Measurements from ENCODE around the gene UBE2F.
"Not testable (repeated sequence)": the region's sequence is repeated elsewhere in the genome, so short reads cannot be mapped to it uniquely, and the experiment has no call there.

The UBE2F gene

DNA sequence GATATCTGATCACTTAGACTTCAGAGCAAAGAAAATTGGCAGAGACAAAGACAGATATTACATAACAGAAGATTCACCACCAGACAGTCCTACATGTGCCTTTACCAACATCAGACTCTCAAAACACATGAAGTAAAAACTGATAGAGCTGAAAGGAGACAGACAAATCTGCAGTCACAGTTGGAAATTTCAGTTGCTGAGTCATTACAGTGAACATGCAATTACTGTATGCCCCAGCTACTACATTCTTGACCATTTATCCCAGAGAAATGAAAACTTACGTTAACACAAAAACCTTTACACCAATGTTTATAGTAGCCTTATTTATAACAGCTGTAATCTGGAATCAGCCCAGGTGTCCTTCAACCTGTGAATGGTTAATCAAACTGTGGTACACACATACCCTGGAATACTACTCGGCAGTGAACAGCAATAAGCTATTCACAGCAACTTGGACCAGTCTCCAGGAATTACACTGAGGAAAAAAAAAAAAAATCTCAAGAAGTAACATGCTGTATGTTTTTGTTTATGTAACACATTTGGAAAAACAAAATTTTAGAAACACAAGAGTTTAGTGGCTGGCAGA, 86.5 kb downstream of the UBE2F start:
- DNase-seq (ENCODE audit: low read depth) = no peak

GRCh38 chr2:238055841-238056240, 89.0 kb downstream of the UBE2F start:
- no peak for DNase-seq (ENCODE audit: low read depth)

DNA sequence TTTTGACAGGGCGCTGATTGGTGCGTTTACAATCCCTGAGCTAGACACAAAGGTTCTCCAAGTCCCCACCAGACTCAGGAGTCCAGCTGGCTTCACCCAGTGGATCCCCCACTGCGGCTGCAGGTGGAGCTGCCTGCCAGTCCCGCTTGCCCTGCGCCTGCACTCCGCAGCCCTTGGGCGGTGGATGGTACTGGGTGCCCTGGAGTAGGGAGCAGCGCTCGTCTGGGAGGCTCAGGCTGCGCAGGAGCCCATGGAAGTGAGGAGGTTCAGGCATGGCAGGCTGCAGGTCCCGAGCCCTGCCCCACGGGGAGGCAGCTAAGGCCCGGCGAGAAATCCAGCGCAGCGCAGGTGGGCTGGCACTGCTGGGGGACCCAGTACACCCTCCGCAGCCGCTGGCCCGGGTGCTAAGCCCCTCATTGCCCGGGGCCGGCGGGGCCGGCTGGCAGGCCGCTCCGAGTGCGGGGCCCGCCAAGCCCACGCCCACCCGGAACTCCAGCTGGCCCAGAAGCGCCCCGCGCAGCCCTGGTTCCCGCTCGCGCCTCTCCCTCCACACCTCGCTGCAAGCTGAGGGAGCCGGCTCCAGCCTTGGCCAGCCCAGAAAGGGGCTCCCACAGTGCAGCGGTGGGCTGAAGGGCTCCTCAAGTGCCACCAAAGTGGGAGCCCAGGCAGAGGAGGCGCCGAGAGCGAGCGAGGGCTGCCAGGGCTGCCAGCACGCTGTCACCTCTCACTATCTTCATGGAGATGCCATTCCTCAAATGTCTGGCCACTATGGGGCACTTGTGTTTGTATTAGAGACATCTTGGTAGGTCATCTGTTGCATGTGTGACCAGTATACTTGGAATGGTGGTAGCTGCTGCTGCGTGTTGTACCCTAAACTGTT, 91.1 kb downstream of the UBE2F start:
- DNase-seq (ENCODE audit: low read depth) = not testable (repeated sequence)

GRCh38 chr2:238059505-238059904, 92.7 kb downstream of the UBE2F start:
- no peak for DNase-seq (ENCODE audit: low read depth)

GRCh38 chr2:238060096-238060541, 93.3 kb downstream of the UBE2F start:
- DNase-seq (ENCODE audit: low read depth) = no peak

- DNase-seq (ENCODE audit: low read depth) = peak; percentile 96
Measured at GRCh38 chr2:238060542-238061314, 93.9 kb downstream of the UBE2F start, which contains the start of gene SCLY. Gene SCLY, plus strand, starts transcription at chr2:238061001. Its CDS starts 54 bp downstream, at chr2:238061055.

DNA sequence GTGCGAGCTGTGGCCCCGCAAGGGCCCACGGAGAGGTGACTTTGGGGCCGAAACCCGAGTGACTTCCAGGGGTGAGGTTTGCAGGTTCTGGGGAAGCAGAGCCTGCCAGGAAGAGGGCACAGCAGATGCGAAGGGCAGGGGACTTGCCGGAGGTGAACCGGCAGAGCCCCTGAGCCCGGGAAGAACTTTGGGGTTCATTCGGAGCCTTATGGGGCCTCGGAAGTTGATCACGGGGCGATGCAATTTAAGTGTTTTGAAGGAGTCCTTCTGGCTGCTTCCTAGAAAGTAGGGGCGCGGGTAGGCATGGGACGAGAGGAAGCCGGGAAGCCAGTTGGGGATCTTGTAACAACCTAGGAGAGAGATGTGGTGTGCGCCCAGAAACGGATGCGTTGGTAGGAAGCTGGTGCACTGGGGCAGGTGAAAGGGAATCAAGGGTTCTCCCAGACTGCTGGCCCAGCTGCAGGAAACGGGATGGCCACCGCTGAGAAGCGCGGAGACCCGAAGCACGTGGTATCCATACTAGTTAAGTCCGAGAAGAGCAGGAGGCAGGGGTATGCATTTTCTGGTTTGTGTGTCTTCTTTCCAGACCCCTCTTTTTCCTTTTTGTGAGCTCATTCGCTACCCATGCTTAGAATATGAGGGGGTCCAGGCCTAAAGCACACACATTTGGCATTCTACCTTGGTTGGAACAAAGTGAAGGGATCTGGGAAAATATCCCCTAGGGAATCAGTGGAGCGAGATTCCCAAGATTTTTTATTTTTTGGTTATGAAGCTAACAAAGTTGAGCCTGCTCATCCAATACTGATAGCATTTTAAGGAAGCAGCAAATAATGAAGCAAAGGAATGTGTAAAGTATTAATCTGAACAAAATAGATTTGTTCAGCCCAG, 94.7 kb downstream of the UBE2F start:
- DNase-seq (ENCODE audit: low read depth) = no peak

DNA sequence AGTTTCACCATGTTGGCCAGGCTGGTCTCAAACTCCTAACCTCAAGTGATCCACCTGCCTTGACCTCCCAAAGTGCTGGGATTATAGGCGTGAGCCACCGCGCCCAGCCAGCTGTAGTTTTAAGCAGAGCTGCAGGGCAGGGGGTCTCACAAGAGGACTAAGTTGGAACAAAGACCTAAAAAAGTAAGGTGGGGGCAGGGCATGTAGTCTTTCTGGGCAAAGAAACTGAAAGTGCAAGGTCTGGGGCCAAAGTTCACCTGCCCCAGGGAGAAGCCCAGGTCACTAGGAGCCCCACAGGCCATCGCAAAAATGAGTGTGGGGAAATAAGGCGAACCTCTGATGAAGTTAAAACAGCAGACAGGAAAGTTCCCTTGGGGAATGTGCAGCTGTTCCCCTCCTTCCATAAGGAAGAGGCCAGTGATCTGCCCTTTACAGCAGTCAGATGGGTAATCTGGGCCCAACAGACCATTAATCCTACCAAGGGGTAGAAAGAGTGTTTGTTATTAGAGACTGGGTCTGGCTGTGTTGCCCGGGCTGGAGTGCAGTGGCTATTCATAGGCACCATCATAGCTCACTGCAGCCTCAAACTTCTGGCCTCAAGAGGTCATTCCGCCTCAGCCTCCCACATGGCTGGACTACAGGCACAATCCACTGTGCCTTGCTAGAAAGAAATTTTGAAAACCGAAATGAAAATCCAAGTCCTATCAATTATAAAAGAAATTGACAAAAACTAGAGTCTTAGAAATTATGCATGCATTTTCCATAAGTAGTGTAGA, 96.8 kb downstream of the UBE2F start:
- DNase-seq (ENCODE audit: low read depth) = no peak

DNA sequence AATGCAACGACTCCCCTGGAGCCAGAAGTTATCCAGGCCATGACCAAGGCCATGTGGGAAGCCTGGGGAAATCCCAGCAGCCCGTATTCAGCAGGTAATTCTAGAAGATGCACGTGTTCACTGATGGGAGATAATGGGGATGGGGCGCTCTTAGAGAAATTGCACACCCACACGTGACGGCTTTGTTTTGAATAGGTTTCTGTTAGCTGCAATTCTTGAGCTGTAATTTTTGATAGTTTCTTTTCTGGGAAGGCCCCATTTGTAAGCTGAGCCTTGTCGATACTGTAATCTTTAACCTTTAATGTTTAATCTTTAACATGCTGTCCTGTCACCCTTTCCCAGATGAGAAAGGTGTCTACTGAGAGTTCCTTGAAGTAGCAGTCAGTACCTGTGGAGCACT, 97.6 kb downstream of the UBE2F start:
- DNase-seq (ENCODE audit: low read depth) = no peak

- no peak for DNase-seq (ENCODE audit: low read depth)
Measured at GRCh38 chr2:238065071-238065846, 98.4 kb downstream of the UBE2F start.

DNA sequence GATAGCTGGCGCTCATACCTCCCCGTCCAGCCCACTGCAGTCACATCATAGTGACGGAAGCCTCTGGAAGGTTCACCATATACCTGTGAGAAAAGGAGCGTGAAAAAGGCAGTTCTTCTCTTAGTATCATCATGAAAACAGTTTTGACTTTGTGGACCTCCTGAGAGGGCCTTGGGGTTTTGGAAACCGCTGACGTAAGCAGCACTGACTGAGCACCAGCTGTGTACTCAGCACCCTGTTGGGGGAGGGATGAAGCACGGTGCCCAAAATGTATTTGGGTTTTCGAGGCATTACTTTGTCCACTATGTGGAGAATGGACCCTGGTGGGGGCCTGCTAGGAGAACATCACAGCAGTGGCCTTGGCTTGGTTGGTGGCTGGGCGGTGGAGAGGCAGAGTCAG, 99.4 kb downstream of the UBE2F start:
- DNase-seq (ENCODE audit: low read depth) = no peak

DNA sequence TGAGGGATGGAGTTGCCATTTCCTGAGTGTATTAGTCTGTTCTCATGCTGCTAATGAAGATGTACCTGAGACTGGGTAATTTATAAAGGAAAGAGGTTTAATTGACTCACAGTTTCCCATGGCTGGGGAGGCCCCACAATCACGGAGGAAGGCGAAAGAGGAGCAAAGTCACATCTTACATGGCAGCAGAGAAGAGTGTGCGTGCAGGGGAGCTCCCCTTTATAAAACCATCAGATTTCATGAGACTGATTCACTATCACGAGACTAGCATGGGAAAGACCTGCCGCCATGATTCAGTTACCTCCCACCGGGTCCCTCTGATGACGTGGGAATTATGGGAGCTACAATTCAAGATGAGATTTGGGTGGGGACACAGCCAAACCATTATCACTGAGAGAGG, 99.9 kb downstream of the UBE2F start:
- not testable (repeated sequence) for DNase-seq (ENCODE audit: low read depth)

DNA sequence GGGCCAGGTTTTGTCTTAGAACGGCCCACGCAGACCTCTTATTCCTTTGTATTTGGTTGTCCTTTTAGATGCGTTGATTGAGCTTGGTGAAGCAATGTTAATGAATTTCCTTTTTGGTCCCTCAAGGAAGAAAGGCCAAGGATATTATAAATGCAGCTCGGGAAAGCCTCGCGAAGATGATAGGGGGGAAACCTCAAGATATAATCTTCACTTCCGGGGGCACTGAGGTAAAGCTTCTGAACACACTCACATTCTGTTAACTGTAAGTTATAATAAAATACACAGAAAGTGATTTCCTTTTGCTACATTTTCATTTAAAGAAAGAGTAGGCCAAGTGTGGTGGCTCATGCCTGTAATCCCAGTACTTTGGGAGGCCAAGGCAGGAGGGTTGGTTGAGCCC, 101.1 kb downstream of the UBE2F start:
- DNase-seq (ENCODE audit: low read depth) = no peak

- no peak for DNase-seq (ENCODE audit: low read depth)
Measured at GRCh38 chr2:238069021-238069709, 102.4 kb downstream of the UBE2F start.

DNA sequence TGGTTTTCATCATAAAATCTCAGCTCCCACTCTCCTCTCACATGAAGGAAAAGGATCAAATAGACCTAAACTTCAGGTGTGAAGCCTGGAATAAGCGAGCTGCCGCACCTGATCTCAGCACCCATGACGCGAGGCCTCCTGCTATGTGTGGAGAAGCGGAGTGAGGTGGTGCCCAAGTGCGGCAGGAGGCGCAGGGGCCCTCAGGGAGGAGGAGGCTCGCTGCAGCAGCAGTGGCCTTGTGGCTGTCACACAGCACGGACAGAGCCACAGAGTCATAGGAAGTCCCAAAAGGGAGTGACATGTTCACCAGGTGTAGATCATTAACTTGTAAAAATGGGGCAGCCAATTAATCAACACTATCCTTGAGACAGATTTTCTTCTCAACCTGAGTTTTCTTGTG, 103.1 kb downstream of the UBE2F start:
- no peak for DNase-seq (ENCODE audit: low read depth)

- DNase-seq (ENCODE audit: low read depth) = no peak
Measured at GRCh38 chr2:238075397-238075796, 108.6 kb downstream of the UBE2F start.

DNA sequence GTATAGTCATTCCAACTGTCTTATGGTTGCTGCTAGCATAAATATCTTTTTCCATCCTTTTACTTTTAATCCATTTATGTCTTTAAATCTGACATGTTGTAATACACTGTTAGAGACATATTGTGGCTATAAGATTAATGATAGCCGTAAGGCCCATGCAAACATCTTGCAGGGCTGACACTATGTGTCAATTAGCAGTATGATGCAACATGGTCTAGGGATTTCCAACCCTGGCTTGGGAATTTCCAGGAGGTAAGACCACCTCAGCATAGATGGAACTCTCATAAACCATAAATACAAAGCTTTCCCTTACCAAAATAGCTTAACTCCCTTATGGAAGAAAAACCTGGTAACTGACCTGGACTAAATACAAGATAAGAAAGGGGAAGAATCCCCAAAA, 110.5 kb downstream of the UBE2F start:
- no peak for DNase-seq (ENCODE audit: low read depth)

DNA sequence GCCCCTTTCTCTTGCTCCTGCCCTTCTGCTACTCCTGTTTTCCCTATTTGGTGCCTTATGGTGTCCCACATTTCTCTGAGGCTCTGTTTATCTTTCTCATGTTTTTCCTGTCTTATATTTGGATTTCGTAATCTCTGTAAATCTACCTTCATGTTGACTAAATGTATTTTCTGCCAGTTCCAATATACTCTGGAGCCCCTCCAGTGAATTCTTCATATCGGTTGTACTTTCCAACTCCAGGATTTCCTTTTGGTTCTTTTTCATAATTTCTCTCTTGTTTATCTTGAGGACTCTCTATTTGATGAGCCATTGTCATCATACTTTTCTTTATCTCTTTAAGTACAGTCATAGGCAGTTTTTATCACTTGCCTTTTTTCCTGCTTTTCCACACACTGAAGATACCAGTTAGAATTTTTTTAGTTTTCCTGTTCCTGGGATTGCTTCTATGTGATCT, 113.1 kb downstream of the UBE2F start:
- no peak for DNase-seq (ENCODE audit: low read depth)

DNA sequence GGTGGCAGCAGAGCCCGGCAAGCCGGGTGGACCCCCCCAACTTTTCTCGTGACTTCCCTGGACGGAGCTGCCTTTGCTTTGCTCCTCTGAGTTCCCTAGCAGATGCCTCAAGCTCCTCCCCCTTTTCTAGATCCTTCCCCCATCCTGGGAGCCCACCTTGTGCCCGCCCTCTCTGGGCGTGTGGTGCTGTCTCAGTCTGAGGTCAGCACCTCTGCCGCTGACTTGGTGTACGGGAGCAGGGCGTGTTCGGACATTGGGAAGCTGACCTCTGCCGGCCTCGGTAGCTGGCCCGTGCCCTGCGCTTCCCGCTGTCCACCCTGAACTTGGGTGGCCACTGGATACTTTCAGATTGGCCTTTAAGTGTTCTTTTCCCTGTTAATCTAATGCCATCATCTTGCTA, 113.7 kb downstream of the UBE2F start:
- DNase-seq (ENCODE audit: low read depth) = no peak
